Lung (tissue), 12 donors: ENCODE results near the gene PLA2R1. TPM values are rescaled to one million over a fixed set of nuclear protein-coding genes. Genes with fewer than 3 reads are reported as not detected.
A peak's percentile ranks its signal among the peaks of the same experiment; 100 is the strongest.

ENCODE experiments used
- ATAC-seq: fragments of 200-7000 bp; cut with Tn5 transposase; one replicate; pipeline ENCODE4 v1.9.1; 2020; ENCODE audit warnings: moderate number of reproducible peaks; ENCODE audit not compliant: insufficient read depth, low FRiP score
- DNase-seq, 3 donors: peaks; one replicate each; pipeline ENCODE4 v3.0.0-alpha.2; 2013 to 2017
- H3K27ac ChIP-seq, 2 donors: one replicate each; pipeline ENCODE4 v1.5.1; 2013; ENCODE audit warnings: mild to moderate bottlenecking in 2 of 2, moderate library complexity in 2 of 2, control low read depth in 1 of 2, inconsistent platforms in 1 of 2, low read depth in 1 of 2, low read length in 1 of 2
- H3K27me3 ChIP-seq, 3 donors: one replicate each; pipeline ENCODE4 v1.5.1; 2013; ENCODE audit warnings: low read length in 2 of 3; ENCODE audit not compliant: control insufficient read depth in 3 of 3, insufficient read depth in 3 of 3
- H3K36me3 ChIP-seq, 4 donors: one replicate each; pipeline ENCODE4 v1.5.1; 2013; ENCODE audit warnings: low read length in 4 of 4, mild to moderate bottlenecking in 1 of 4, moderate library complexity in 1 of 4; ENCODE audit not compliant: control insufficient read depth in 4 of 4, insufficient read depth in 4 of 4
- H3K4me1 ChIP-seq, 5 donors: one replicate each; pipeline ENCODE4 v1.5.1; 2013; ENCODE audit warnings: low read length in 5 of 5, mild to moderate bottlenecking in 2 of 5, moderate library complexity in 1 of 5; ENCODE audit not compliant: control insufficient read depth in 5 of 5, insufficient read depth in 5 of 5
- H3K4me3 ChIP-seq: one replicate; pipeline ENCODE4 v1.5.1; 2013; ENCODE audit warnings: mild to moderate bottlenecking, control low read depth, moderate library complexity
- H3K9ac ChIP-seq, 2 donors: one replicate each; pipeline ENCODE4 v1.5.1; 2013; ENCODE audit warnings: low read length in 2 of 2, control low read depth in 1 of 2; ENCODE audit not compliant: insufficient read depth in 1 of 2
- H3K9me3 ChIP-seq, 4 donors: one replicate each; pipeline ENCODE4 v1.5.1; 2013; ENCODE audit warnings: low read length in 3 of 4, mild to moderate bottlenecking in 1 of 4, moderate library complexity in 1 of 4; ENCODE audit not compliant: control insufficient read depth in 4 of 4, insufficient read depth in 3 of 4
- CTCF ChIP-seq: IDR thresholded peaks from 2 replicates; pipeline ENCODE4 v1.5.1; 2012; ENCODE audit warnings: mild to moderate bottlenecking; ENCODE audit errors: control extremely low read depth, extremely low read depth
- WGBS, 2 donors: extraction: QIAGEN DNeasy Blood & Tissue Kit; methylation state at CpG; one replicate each; pipeline ENCODE4 v1.1.7; 2013; 5-methylcytosine and 5-hydroxymethylcytosine counted together
- polyA plus RNA-seq, 2 donors: library from polyadenylated mRNA; stranded (reverse); fragments of 200-250 nt; gene quantifications; one replicate each; pipeline ENCODE4 v1.2.1, GENCODE V29; 2013
- total RNA-seq, 2 donors: library from RNA; depleted of rRNA in 1 of 2; stranded (reverse); fragments of >200 nt in 1 of 2; gene quantifications; one replicate each; pipeline ENCODE4 v1.2.1, GENCODE V29; 2014 to 2021
- donor health status: control.
- donor health status: control.
- donor health status: Bipolar disorder and iron deficiency.
- donor health status: healthy.
- donor health status: DM: yes; HTN: yes; CAD: no.

PLA2R1 gene
- total and polyA plus RNA-seq, 4 donors, result 0.79 to 13.5 (median 2.3) TPM

DNA sequence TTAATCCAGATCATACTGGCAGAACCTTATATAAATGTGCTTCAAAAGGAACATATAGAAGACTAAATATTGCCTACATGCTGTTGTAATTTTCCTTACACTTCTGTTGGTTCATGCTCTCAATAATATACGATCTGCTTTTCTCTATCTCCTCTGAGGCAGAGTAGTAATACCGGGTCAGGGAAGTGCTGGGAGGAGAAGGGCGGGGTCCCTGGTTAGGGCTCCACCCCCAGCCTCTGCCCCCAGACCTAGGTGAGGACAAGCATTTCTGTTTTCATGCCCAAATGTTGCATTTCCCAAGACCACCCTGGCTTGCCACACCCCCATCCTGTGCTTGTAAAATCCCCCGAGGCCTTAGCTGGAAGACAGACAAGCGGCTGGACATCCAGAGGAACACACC lies 55.3 kb downstream of the PLA2R1 start:
- Histone ChIP-seq H3K27me3 (no peaks in the 10 kb centered on the region), H3K4me1 (peaks cover 0 to 3% (median 0%) of the 10 kb centered on the region in 5 donors), H3K36me3 (no peaks in the 10 kb centered on the region), H3K4me3 (no peak overlapping the region), H3K9me3 (peaks cover 0 to 9% (median 0%) of the 10 kb centered on the region in 4 donors), H3K27ac (no peak overlapping the region), H3K9ac (no peak overlapping the region)
- TF ChIP-seq CTCF, result no peak
- no peak for ATAC-seq
- 89% methylated on average over 5 of the region's 5 CpGs for WGBS, 2 donors
- DNase-seq, result no peak

DNA sequence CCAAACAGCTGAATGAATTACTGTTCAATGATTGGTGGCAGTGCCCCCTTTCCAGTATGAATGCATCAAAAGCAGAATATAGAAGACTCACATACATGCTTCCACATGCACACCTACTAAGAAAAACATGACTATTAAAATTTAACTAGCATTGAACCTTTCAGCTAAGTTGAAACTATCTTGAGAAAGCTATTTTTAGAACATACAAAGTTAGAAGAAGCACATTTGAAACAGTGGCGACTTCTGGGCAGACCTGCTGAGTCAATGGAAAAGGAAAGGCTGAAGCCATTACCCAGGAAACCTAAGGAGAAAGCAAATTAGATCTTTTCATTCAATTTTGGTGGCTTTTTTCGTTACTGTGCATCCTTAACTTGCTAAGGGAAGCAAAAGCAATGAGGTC lies 55.9 kb downstream of the PLA2R1 start:
- no peak overlapping the region for H3K9ac ChIP-seq
- no peak for ATAC-seq
- WGBS, 2 donors, result 63 to 78% methylated on average over 2 of the region's 2 CpGs
- no peaks in the 10 kb centered on the region for H3K27me3 ChIP-seq
- peak in 2 of 3 donors; percentile 3 to 33 for DNase-seq
- peaks cover 0 to 9% (median 0%) of the 10 kb centered on the region in 4 donors for H3K9me3 ChIP-seq
- no peak overlapping the region for H3K4me3 ChIP-seq
- no peaks in the 10 kb centered on the region for H3K36me3 ChIP-seq
- no peak for TF ChIP-seq CTCF
- H3K4me1 ChIP-seq, result peaks cover 0 to 3% (median 0%) of the 10 kb centered on the region in 5 donors
- H3K27ac ChIP-seq, result no peak overlapping the region

- no peaks in the 10 kb centered on the region for H3K36me3 ChIP-seq
- peaks cover 0 to 3% (median 0%) of the 10 kb centered on the region in 5 donors for H3K4me1 ChIP-seq
- 92% methylated on average over 3 of the region's 3 CpGs for WGBS, 2 donors
- no peak overlapping the region for H3K9ac ChIP-seq
- peaks cover 0 to 9% (median 0%) of the 10 kb centered on the region in 4 donors for H3K9me3 ChIP-seq
- DNase-seq (no peak), ATAC-seq (no peak)
- no peak for TF ChIP-seq CTCF
- no peak overlapping the region for H3K27ac ChIP-seq
- H3K4me3 ChIP-seq, result no peak overlapping the region
- H3K27me3 ChIP-seq, result no peaks in the 10 kb centered on the region
These were observed 56.5 kb downstream of the PLA2R1 start for GRCh38 chr2:160005908-160006307.

DNA sequence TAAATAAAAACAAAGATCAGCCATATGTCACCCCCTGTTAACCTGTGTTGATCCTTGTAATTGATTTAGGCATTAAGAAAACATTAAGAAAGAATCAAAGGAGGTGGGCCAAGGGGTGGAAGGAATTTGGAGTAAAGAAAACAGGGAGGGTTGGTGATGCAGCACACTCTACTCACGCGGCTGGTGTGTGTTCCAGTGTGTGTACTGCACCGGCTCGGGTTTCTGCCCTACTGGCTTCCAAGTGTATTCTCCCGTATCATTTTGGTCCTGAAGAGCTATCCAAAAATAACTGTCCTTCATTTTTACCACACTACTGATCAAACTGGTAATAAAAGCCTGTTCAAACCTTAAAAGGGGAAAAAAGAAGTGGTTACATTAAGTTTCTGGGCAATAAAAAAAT lies 56.9 kb downstream of the PLA2R1 start:
- H3K27me3 ChIP-seq, result no peaks in the 10 kb centered on the region
- WGBS, 2 donors, result 96 to 97% methylated on average over 5 of the region's 5 CpGs
- no peak overlapping the region for H3K27ac ChIP-seq
- H3K36me3 ChIP-seq, result no peaks in the 10 kb centered on the region
- H3K9me3 ChIP-seq, result peaks cover 0 to 9% (median 0%) of the 10 kb centered on the region in 4 donors
- no peak for TF ChIP-seq CTCF
- DNase-seq, result no peak
- no peak for ATAC-seq
- peaks cover 0 to 3% (median 0%) of the 10 kb centered on the region in 5 donors for H3K4me1 ChIP-seq
- H3K4me3 ChIP-seq, result no peak overlapping the region
- no peak overlapping the region for H3K9ac ChIP-seq
